Transverse colon (tissue), 3 donors: Measurements from ENCODE around the gene REEP6.

ENCODE experiments used
- POLR2A ChIP-seq: fragments of 450-650 bp; IDR thresholded peaks from one replicate; pipeline ENCODE4 v1.6.1; 2016; ENCODE audit warnings: antibody characterized with exemption, mild to moderate bottlenecking, moderate library complexity
- TF ChIP-seq, protein P1 (sequence below), 5 experiments: fragments of 200-600 bp in 3 of 5; fragments of 450-650 bp in 2 of 5; sonication (generic) in 3 of 5; IDR thresholded peaks; 1 replicate in 2 of 5; 2 replicates in 3 of 5; pipeline ENCODE4 v1.5.1; 2016 to 2017; ENCODE audit warnings: antibody characterized with exemption in 5 of 5, inconsistent platforms in 3 of 5, mild to moderate bottlenecking in 2 of 5, moderate library complexity in 1 of 5

DNA sequence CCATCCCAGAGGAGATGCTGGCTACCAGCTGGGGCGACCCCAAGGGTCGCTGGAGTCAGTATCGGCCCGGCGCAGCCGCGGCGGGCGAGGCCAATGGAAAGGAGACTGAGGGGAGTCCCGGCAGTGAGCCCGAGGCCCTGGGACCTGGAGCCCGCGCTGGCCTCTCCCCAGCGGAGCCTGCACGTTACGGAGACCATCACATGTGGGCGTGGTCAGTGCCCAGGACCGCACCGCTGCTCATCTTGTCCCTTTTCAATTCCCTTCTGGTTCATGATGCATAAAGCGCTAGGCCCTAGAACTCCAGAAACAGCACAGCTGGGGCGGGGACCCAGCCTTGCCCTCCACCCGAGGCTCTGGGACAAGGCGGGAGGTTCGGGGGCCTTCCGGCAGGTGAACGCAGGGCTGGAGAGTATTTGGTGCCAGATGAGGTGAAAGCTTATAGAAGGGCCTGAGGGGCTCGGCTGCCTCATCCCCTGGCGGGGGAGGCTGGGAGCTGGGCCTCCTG is 19.9 kb upstream of the REEP6 start:
- no peak for TF ChIP-seq POLR2A
- TF ChIP-seq, protein P1, sequence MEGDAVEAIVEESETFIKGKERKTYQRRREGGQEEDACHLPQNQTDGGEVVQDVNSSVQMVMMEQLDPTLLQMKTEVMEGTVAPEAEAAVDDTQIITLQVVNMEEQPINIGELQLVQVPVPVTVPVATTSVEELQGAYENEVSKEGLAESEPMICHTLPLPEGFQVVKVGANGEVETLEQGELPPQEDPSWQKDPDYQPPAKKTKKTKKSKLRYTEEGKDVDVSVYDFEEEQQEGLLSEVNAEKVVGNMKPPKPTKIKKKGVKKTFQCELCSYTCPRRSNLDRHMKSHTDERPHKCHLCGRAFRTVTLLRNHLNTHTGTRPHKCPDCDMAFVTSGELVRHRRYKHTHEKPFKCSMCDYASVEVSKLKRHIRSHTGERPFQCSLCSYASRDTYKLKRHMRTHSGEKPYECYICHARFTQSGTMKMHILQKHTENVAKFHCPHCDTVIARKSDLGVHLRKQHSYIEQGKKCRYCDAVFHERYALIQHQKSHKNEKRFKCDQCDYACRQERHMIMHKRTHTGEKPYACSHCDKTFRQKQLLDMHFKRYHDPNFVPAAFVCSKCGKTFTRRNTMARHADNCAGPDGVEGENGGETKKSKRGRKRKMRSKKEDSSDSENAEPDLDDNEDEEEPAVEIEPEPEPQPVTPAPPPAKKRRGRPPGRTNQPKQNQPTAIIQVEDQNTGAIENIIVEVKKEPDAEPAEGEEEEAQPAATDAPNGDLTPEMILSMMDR (IDR thresholded peaks at IDR 0.05), result no peak
